Germinal center (tissue), 1 donor: Measurements from ENCODE around the gene DPP10.

Source experiments
- DNase-seq: peaks from one replicate; pipeline ENCODE4 v3.0.0; 2012; ENCODE audit warnings: mixed read lengths, low spot score

The DPP10 gene

GRCh38 chr2:115285416-115285815 is 843.0 kb downstream of the DPP10 start:
- DNase-seq, result no peak

- DNase-seq, result no peak
Measured at GRCh38 chr2:115290478-115290877, 848.0 kb downstream of the DPP10 start.

- no peak for DNase-seq
Measured at GRCh38 chr2:115292742-115293141, 850.3 kb downstream of the DPP10 start.

- no peak for DNase-seq
Measured at GRCh38 chr2:115294999-115295398, 852.6 kb downstream of the DPP10 start.

GRCh38 chr2:115297056-115297455 is 854.6 kb downstream of the DPP10 start:
- no peak for DNase-seq

- no peak for DNase-seq
Measured at GRCh38 chr2:115299199-115299598, 856.8 kb downstream of the DPP10 start.

DNA sequence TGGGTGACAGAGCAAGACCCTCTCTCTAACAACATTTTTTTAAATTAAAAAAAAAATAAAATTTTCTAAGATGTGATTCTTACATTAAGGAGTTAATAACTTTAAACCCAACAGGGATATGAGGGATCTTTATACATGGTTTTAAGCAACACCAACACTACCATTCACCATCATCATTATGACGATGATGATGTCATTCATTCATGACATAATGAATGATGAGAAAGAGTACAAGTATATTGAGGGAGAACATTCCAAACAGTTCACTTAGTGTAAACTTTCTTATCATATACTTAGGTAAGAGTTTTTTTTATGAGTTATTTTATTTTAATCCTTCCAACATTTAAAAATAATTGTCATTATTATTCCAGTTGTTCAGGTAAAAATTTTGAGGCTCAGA is 863.3 kb downstream of the DPP10 start:
- DNase-seq, result no peak

DNA sequence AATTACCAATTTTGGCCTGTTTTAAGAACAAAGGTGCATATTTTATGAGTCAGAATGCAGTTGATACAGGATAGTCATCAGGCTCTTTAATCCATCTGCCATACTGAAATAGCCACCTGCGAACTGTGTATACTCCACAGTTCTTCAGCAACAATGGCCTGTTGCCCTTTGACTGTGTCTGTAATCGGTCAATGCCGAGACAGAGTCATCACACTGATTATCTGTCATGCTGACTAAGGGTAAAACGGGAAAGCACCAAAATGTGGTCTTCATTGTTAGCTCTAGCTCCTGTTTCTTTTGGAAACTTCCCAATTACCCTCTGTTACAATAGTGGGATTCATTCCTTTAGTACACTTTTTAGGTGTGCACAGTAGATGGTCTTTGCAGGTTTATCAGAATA is 871.7 kb downstream of the DPP10 start:
- no peak for DNase-seq

- DNase-seq, result no peak
Measured at GRCh38 chr2:115327061-115327460, 884.6 kb downstream of the DPP10 start.

DNA sequence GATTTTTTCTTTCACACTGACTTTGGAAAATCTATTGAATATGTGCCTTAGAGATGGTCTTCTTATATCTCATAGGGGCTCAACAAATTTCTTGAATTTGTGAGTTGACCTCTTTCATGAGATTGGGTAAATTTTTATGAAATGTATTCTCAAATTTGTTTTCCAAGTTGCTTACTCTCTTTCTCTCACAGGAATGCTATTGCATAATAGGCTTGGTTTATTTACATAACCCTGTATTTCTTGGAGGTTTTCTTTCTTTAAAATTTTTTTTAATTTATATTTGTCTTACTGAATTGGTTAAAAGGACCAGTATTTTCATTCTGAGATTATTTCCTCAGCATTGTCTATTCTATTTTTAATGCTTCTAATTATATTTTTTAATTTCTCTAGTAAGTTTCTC is 917.1 kb downstream of the DPP10 start:
- no peak for DNase-seq

- DNase-seq, result no peak
Measured at GRCh38 chr2:115364093-115364492, 921.7 kb downstream of the DPP10 start.

- no peak for DNase-seq
Measured at GRCh38 chr2:115369400-115369799, 927.0 kb downstream of the DPP10 start.

GRCh38 chr2:115374981-115375380 is 932.5 kb downstream of the DPP10 start:
- no peak for DNase-seq

- no peak for DNase-seq
Measured at GRCh38 chr2:115384399-115384798, 942.0 kb downstream of the DPP10 start.

- DNase-seq, result no peak
Measured at GRCh38 chr2:115386465-115386864, 944.0 kb downstream of the DPP10 start.

GRCh38 chr2:115389024-115389423 is 946.6 kb downstream of the DPP10 start:
- no peak for DNase-seq

DNA sequence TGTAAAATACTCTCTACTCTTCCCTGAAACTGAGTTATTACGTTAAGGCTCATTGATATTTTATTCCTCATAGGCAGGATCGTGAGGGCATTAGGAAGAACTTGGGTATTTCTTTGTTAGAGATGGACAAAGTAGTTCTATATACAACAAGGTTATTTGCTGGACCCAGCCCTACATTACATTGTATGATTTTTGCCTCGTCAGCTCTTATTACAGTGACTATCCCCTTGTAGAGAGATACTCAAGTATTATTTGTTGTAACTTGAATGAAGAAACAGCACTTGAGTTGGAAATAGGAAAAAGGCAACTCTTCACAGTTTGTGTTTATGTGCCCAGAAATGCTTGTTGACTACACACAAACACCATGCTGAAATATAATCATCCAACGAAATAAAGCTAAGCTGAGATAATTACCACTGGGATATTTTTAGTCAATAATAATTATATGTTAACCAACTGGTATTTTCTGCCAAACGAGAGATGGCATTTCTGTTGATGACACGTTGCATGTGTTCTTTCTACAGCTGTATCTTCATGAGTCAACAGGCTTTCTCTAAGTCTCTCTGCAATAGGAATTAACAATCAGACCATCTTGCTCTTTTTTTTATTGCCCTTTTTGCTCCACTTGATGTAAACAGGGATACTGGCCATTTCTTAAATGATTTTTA is 947.6 kb downstream of the DPP10 start:
- DNase-seq, result no peak

DNA sequence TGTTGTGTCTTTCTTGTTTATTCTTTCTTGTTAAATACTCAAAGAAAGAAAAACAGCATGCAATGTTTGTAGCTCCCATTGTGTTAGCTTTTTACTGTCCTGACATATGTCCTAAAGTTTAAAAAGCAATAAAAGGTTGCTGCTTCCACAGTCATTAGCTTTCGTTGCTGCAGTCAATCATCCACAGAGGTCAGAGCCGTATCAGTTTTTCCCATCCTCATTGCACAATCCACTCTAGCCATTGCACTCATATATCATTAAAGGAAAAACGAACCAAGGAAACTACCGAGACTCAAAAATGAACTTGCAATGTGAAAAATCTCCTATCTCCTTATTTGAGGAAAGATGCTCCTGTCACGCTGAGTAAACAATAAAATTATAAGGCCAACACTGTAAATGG is 954.1 kb downstream of the DPP10 start:
- DNase-seq, result no peak

DNA sequence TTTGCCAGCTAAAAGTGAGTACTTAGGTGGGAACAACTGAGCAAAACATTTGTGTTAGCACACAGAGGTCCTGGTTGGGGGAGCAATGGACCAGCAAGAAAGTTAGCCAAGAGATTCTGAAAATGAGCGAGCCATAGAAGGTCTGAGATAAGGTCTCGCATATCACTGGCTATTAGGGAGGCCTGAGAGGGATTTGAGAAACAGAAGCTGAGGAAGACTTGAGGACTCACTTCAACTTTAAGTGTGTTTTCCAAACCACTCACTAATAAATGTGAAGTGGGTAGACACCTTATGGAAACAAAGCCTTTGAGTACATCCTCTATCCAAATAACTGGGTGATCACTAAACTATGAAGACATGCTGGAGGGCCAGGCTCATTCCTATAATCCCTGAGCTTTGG is 958.5 kb downstream of the DPP10 start:
- no peak for DNase-seq

GRCh38 chr2:115412501-115412900 is 970.1 kb downstream of the DPP10 start:
- DNase-seq, result no peak

- no peak for DNase-seq
Measured at GRCh38 chr2:115413791-115414190, 971.4 kb downstream of the DPP10 start.

- no peak for DNase-seq
Measured at GRCh38 chr2:115414466-115414865, 972.0 kb downstream of the DPP10 start.

- no peak for DNase-seq
Measured at GRCh38 chr2:115422004-115422634, 979.7 kb downstream of the DPP10 start.

DNA sequence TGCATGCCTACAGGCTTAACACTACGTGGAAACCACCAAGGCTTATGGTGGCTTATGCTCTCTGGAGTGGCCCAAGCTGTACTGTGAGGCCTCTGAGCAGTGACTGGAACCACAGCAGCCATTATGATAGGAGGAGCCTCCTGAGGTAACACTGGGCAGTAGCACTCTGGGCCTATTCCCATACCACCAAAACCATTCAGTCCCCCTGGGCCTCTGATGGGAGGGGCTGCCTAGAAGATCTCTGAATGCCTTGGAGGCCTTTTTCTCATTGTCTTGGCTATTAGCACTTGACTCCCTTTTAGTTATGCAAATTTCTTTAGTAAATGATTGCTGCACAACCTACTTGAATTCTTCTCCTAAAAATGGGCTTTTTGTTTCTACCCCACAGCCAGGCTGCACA is 985.0 kb downstream of the DPP10 start:
- DNase-seq, result no peak
